Upper lobe of left lung (tissue), 4 donors: ENCODE data around the gene GPR27.

ENCODE experiments used
- EP300 ChIP-seq, 4 donors: sonication (generic); formaldehyde crosslinking; IDR thresholded peaks; one replicate each; pipeline ENCODE4 v1.5.1; 2017; ENCODE audit warnings: antibody characterized with exemption in 4 of 4, control low read depth in 2 of 4
- POLR2A ChIP-seq, 4 donors: fragments of 450-650 bp; IDR thresholded peaks; one replicate each; pipeline ENCODE4 v1.5.1; 2016 to 2017; ENCODE audit warnings: antibody characterized with exemption in 4 of 4, mild to moderate bottlenecking in 2 of 4
- TF ChIP-seq, protein P1 (sequence below), 6 experiments: fragments of 450-650 bp in 4 of 6; fragments of 200-600 bp in 2 of 6; sonication (generic) in 2 of 6; IDR thresholded peaks; one replicate each; pipeline ENCODE4 v1.5.1; 2016 to 2019; ENCODE audit warnings: antibody characterized with exemption in 6 of 6

GRCh38 chr3:71725271-71725991 lies 28.2 kb upstream of the GPR27 start, which contains the start of gene EIF4E3:
- no peak for TF ChIP-seq POLR2A (IDR thresholded peaks at IDR 0.05)
- TF ChIP-seq, protein P1, sequence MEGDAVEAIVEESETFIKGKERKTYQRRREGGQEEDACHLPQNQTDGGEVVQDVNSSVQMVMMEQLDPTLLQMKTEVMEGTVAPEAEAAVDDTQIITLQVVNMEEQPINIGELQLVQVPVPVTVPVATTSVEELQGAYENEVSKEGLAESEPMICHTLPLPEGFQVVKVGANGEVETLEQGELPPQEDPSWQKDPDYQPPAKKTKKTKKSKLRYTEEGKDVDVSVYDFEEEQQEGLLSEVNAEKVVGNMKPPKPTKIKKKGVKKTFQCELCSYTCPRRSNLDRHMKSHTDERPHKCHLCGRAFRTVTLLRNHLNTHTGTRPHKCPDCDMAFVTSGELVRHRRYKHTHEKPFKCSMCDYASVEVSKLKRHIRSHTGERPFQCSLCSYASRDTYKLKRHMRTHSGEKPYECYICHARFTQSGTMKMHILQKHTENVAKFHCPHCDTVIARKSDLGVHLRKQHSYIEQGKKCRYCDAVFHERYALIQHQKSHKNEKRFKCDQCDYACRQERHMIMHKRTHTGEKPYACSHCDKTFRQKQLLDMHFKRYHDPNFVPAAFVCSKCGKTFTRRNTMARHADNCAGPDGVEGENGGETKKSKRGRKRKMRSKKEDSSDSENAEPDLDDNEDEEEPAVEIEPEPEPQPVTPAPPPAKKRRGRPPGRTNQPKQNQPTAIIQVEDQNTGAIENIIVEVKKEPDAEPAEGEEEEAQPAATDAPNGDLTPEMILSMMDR (IDR thresholded peaks at IDR 0.05) = peak in 1 of 6 experiments; percentile 7
- no peak for TF ChIP-seq EP300 (IDR thresholded peaks at IDR 0.05)
